ENCODE measurements around the gene KIF26B. TPM values are rescaled to one million over a fixed set of nuclear protein-coding genes. Genes with fewer than 3 reads are reported as not detected.

The KIF26B gene
- total RNA-seq = 63.3 to 69.7 TPM (median 64.9 TPM) in 3 replicates

DNA sequence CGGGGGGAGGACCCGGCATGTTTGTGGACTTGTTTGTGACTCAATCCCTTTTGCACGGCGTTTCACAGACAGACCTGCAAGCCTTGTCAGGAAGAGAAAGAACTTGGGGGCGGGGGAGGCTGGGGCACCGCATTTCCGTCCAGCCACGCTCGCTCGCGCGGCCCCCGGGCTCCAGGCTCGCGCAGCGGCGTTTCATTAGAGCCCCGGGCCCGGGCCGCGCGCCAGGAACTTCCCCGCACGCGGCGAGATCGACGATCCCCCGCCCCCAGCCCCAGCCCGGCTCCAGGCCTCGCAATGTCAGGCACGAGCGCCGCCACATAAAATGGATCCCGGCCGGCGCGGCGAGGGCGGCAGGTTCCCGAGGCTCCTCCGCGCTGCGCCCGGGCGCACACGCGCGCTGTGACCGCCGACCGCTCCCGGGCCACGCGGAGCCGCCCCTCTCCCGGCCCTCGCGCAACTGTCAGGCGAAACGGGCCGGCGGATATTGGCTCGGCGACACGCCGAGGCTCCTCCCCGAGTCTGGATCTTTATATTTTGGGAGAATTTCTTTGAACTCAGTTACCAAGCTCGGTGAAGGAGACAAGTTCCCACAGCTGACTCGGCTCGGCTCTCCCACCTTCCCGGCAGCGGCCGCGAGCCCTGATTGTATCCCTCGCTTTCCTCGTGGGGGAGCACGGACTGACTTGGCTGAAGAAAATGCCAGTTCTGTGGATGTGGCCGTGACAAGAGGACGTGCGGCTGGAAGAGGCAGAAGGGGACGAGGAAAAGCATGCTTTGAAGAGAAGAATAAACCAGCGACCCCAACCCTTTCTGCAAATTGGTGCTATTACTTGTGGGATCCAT, at the start of gene KIF26B:
Gene KIF26B, plus strand, starts transcription at position 557 of the 843 bp plus-strand sequence. CDS start 440 bp downstream, outside the sequence.
- DNase-seq (ENCODE audit: low spot score in 2 of 2, unreplicated experiment in 2 of 2) = peak; percentile 69 to 86
- TF ChIP-seq CTCF (IDR thresholded peaks at IDR 0.05; ENCODE audit: unreplicated experiment) = no peak
- Mint-ChIP-seq H3K4me1 (peaks cover 32% of the 10 kb centered on the region), H3K4me3 (peak within 1 kb of the TSS; percentile 93), H3K27ac (peak within 1 kb of the TSS; percentile 93), H3K9me3 (no peaks in the 10 kb centered on the region), H3K27me3 (ENCODE audit: low read depth) (peaks cover 19% of the 10 kb centered on the region), H3K36me3 (peaks cover 3% of the 10 kb centered on the region)

DNA sequence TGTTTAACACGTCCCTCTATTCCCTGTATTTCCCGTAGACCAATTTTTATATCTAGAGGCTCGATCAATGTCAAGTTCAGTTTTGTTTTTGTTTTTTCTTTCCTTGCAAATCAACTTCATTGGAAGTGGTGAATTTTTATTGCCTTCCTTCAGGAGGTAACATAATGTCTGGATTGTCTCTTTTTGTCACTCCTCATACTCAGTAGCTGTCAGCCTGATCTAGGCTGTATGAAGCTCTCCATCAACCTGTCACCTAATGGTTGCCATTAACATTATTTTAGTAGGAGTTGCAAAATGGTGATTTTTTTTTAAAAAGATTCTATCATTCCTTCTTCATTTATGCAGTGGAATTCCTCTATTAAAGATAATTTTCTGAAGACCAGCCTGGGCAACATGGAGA, 49.7 kb upstream of the KIF26B start:
- peaks cover 2% of the 10 kb centered on the region for H3K27me3 Mint-ChIP-seq (ENCODE audit: low read depth)
- H3K4me1 Mint-ChIP-seq = peaks cover 10% of the 10 kb centered on the region
- peaks cover 13% of the 10 kb centered on the region for H3K9me3 Mint-ChIP-seq
- no peak overlapping the region for H3K27ac Mint-ChIP-seq
- H3K4me3 Mint-ChIP-seq = no peak overlapping the region
- no peak for DNase-seq (ENCODE audit: low spot score in 2 of 2, unreplicated experiment in 2 of 2)
- no peak for TF ChIP-seq CTCF (IDR thresholded peaks at IDR 0.05; ENCODE audit: unreplicated experiment)
- H3K36me3 Mint-ChIP-seq = no peaks in the 10 kb centered on the region

- H3K27ac Mint-ChIP-seq = no peak overlapping the region
- no peak overlapping the region for H3K4me3 Mint-ChIP-seq
- H3K36me3 Mint-ChIP-seq = no peaks in the 10 kb centered on the region
- peaks cover 13% of the 10 kb centered on the region for H3K9me3 Mint-ChIP-seq
- H3K4me1 Mint-ChIP-seq = peaks cover 10% of the 10 kb centered on the region
- peaks cover 2% of the 10 kb centered on the region for H3K27me3 Mint-ChIP-seq (ENCODE audit: low read depth)
- TF ChIP-seq CTCF (IDR thresholded peaks at IDR 0.05; ENCODE audit: unreplicated experiment) = no peak
- no peak for DNase-seq (ENCODE audit: low spot score in 2 of 2, unreplicated experiment in 2 of 2)
Observed at GRCh38 chr1:245105815-245106410, 48.9 kb upstream of the KIF26B start.

- Mint-ChIP-seq H3K4me3 (no peak overlapping the region), H3K27ac (no peak overlapping the region), H3K36me3 (no peaks in the 10 kb centered on the region), H3K27me3 (ENCODE audit: low read depth) (peaks cover 2% of the 10 kb centered on the region), H3K9me3 (peaks cover 13% of the 10 kb centered on the region), H3K4me1 (peaks cover 10% of the 10 kb centered on the region)
- no peak for DNase-seq (ENCODE audit: low spot score in 2 of 2, unreplicated experiment in 2 of 2)
- TF ChIP-seq CTCF (IDR thresholded peaks at IDR 0.05; ENCODE audit: unreplicated experiment) = no peak
Observed at GRCh38 chr1:245107776-245108114, 47.0 kb upstream of the KIF26B start.

DNA sequence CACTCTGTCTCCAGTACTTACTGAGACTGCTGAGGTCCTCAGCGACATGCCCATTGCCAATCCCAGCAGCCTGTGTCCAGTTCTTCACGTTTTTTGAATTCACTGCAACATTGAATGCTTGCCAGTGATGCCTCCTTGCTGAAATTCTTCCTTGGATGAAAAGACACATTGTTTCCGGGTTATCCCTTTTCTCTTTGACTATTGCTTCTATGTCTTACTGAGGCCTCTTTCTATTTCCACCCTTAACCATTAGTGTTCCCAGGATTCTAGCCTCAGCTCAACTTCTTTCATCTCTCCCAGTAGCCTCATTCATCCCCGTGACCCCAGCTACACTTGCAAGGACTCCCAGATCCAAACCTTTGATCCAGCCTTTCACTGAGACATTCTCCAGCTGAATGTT, 46.5 kb upstream of the KIF26B start:
- peaks cover 2% of the 10 kb centered on the region for H3K27me3 Mint-ChIP-seq (ENCODE audit: low read depth)
- no peaks in the 10 kb centered on the region for H3K36me3 Mint-ChIP-seq
- H3K27ac Mint-ChIP-seq = peak overlapping the region; percentile 14
- H3K4me1 Mint-ChIP-seq = peaks cover 10% of the 10 kb centered on the region
- no peak for DNase-seq (ENCODE audit: low spot score in 2 of 2, unreplicated experiment in 2 of 2)
- H3K4me3 Mint-ChIP-seq = no peak overlapping the region
- peaks cover 13% of the 10 kb centered on the region for H3K9me3 Mint-ChIP-seq
- TF ChIP-seq CTCF (IDR thresholded peaks at IDR 0.05; ENCODE audit: unreplicated experiment) = no peak

Measured in mesothelial cell of epicardium (in vitro differentiated cells).